GM13977 (cell line): ENCODE results near the gene ARL16.
A peak's percentile ranks its signal among the peaks of the same experiment; 100 is the strongest.

Experiments
- DNase-seq: peaks from one replicate; pipeline ENCODE4 v3.0.0; 2012; ENCODE audit warnings: low spot score
- CTCF ChIP-seq: IDR thresholded peaks from 2 replicates; pipeline ENCODE4 v1.5.1; 2012; ENCODE audit warnings: mild to moderate bottlenecking, control low read depth; ENCODE audit not compliant: insufficient read depth; ENCODE audit errors: extremely low read depth, missing control alignments
- in situ Hi-C: fragments of 300-500 bp; cut with MboI; formaldehyde crosslinking; loops from one replicate; pipeline ENCODE4 v1.12.0; 2022; ENCODE audit warnings: low sequenced_read_pairs, low pct_unique_long_range_greater_than_20kb, mixed read lengths, inconsistent platforms; ENCODE audit not compliant: unreplicated experiment

ARL16 gene

GRCh38 chr17:81706757-81707624 is 23.4 kb upstream of the ARL16 start:
- in situ Hi-C loops, result no loop called here
- no peak for TF ChIP-seq CTCF
- DNase-seq, result no peak

- DNase-seq, result no peak
- TF ChIP-seq CTCF, result no peak
- in situ Hi-C loops, result no loop called here
These were observed 22.6 kb upstream of the ARL16 start for GRCh38 chr17:81706232-81706611.

- no peak for TF ChIP-seq CTCF
- DNase-seq, result no peak
- in situ Hi-C loops, result no loop called here
These were observed 22.1 kb upstream of the ARL16 start for GRCh38 chr17:81705518-81706231.

GRCh38 chr17:81703747-81704654 is 20.4 kb upstream of the ARL16 start:
- no peak for DNase-seq
- in situ Hi-C loops, result no loop called here
- no peak for TF ChIP-seq CTCF

- no peak for TF ChIP-seq CTCF
- in situ Hi-C loops, result no loop called here
- DNase-seq, result peak; percentile 99
These were observed 19.5 kb upstream of the ARL16 start, which contains the start of gene MRPL12 for GRCh38 chr17:81702934-81703746. MRPL12 (plus strand) TSS chr17:81703367; CDS start chr17:81703502, 135 bp downstream.
